ENCODE results near the gene ADAMTS10.
A peak's percentile ranks its signal among the peaks of the same experiment; 100 is the strongest.
"Not testable (repeated sequence)": the region's sequence is repeated elsewhere in the genome, so short reads cannot be mapped to it uniquely, and the experiment has no call there.

The ADAMTS10 gene

DNA sequence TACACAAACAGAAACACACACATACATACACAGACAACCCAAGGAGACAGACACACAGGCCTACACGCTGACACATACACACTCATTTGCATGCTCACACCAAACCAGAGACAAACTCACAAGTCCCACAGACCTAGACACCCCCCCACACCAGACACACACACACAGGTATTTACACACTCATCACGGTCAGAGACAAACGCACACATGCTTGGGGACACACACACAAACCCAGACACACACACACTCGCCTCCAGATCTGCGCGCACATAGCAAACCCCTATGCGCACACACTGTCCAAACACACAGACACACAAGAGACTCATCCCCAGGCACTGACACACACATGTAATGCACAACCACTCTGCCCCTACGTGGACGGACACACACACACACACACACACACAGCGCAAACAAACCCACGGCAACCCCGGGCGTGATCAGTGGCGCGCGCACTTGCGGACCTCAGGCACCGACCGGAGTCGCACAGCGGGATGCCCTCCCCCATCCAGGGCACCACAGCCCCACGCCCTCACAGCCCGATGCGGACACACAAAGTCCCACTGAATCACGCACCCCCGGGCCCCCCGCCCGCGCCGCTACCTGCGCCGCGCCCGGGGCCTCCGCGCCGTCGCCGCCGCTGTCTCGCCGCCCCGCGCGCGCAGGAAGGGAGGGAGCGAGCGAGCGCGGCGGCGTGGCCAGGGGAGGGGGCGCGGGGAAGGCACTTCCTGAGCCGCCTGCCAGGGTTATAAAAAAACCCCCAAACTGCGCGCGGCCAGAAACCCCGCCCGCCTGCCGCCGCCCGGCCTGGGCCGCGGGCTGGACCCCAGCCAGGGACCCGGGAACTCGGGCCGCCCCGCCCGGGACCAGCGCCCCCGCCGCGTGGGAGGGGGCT lies at the start of gene ADAMTS10:
ADAMTS10 (minus strand) TSS at position 675 of the 895 bp plus-strand sequence. CDS start 5,005 bp downstream, outside the sequence.
- no peak for DNase-seq

DNA sequence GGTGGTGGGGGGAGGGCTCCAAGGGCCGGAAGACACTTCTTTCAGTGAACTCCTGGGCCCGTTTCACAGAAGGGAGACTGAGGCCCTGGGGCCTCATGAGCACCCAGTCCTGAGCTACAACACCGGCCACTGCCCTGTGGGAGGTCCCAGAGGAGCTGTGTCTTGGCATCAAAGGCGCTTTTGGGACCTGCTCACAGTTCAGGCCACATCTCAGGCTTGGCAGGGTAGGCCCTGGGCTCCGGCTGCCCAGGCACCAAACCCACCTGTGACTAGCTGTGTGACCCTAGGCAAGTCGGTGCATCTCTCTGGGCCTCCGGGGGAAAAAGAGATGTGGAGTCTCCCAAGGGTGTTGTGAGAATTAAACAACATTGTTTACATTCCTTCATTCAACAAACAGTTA lies 49.4 kb upstream of the ADAMTS10 start:
- no peak for DNase-seq

- DNase-seq = no peak
Observed at GRCh38 chr19:8657869-8658268, 47.4 kb upstream of the ADAMTS10 start.

GRCh38 chr19:8655340-8655709 lies 44.8 kb upstream of the ADAMTS10 start:
- no peak for DNase-seq

- no peak for DNase-seq
Observed at GRCh38 chr19:8654591-8655339, 44.2 kb upstream of the ADAMTS10 start.

DNA sequence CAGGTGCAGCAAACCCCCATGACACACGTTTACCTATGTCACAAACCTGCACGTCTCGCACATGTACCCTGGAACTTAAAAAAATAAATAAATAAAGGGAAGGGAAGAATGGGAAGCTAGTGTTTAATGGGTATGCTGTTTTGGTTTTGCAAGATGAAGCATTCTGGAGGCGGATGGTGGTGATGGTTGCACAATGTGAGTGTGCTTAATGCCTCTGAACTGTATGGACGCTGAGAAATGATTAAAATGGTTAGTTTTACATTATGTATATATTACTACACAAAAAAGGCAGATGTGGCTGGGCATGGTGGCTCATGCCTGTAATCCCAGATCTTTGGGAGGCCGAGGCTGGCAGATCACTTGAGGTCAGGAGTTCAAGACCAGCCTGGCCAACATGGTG lies 37.7 kb upstream of the ADAMTS10 start:
- no peak for DNase-seq

DNA sequence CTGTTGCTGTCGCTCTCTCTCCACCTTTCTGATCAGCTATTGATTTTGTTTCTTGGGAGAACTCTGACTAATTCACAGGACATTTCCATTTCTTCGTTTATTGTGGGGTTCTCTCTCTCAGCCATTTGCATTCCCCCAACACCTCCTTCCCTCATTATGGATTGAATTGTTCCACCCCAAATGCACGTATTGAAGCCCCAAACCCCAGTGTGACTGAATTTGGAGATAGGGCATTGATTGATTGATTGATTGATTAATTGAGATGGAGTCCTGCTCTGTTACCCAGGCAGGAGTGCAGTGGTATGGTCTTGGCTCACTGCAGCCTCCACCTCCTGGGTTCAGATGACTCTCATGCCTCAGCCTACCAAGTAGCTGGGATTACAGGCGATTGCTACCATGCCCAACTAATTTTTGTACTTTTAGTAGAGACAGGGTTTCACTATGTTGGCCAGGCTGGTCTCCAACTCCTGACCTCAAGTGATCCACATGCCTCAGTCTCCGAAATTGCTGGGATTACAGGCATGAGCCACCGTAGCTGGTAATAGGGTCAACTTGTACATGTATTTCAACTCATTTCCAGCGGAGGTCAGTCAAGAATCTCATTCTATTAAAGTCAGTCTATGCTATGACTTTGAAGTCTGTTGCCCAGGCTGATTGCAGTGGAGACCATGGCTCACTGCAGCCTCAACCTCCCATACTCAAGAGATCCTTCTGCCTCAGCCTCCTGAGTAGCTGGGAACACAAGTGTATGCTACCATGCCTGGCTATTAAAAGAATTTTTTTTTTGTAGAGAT lies 33.5 kb upstream of the ADAMTS10 start:
- no peak for DNase-seq

DNA sequence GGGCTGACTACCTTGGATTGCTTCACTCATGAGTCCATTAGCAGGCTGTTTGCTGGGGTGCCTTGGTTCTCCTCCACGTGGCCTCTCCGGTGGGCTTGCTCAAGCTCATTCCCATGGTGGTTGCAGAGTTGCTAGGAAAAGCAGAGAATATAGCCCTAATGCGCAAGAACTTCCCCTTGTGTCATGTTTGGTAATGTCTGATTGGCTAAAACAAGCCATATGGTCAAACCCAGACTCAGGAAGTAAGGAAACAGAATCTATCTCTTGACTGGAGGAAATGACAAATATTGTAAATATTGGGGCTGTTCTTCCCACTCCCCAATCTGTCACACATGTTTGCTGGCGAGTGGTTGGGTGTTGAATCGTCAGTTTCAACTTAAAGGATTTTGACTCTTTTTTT lies 32.0 kb upstream of the ADAMTS10 start:
- no peak for DNase-seq

GRCh38 chr19:8641908-8642547 lies 31.5 kb upstream of the ADAMTS10 start:
- no peak for DNase-seq

GRCh38 chr19:8641221-8641907 lies 30.8 kb upstream of the ADAMTS10 start:
- DNase-seq = no peak

DNA sequence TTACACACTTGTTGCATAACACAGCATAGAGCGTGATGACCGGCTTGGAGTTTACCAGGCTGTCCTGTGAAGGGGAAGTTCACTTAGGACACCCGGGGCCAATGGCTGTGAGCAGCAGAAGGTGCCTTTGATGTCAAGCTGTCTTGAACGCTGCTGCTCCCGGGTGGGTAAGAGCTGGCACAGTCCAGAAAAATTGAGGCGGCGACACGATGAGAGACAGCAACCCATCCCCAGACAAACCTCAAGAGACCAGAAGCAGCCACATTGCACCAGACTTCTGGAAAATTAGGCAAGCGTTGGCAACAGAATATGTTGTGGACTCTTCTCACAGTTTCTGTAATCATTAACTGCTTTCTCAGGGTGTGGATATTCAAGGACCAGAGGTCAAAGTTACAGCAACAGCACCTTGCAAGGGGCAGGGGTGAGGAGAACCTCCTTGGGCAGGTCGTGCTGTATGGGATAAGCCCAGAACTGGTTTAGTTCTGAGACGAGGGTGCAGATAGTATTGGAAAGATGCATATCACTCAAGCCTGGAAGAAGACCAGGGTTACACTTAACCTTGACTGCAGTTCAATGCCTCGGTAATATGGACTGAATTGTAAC lies 30.0 kb upstream of the ADAMTS10 start:
- no peak for DNase-seq

DNA sequence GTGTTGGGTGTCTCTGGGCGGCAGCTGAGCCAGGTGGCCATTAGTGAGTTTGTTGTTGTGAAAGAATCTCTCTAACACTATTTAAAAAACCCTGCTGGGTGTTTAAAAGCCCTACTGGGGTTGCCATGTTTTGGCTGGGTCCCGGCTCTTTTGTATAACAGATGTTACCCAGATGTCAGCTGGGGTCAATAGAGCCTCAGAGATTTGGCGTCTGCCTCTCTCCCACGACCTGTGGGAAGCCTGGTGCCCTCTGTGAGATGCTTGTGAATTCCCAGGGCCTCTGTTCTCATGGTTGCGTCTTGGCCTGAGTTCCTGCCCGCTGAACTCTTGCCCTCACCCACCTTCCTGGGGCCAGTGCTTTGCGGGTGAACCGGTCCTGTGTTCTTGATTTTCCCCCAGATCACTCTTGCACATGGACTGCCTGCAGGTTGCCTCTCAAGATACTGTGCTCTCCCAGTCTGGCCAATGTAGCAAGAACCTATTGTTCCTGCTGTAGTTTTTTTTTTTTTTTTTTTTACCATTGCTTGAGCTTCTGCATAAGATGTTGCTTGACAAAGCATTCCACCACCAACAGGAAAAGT lies 29.4 kb upstream of the ADAMTS10 start:
- no peak for DNase-seq

- no peak for DNase-seq
Observed at GRCh38 chr19:8638078-8638619, 27.6 kb upstream of the ADAMTS10 start.

DNA sequence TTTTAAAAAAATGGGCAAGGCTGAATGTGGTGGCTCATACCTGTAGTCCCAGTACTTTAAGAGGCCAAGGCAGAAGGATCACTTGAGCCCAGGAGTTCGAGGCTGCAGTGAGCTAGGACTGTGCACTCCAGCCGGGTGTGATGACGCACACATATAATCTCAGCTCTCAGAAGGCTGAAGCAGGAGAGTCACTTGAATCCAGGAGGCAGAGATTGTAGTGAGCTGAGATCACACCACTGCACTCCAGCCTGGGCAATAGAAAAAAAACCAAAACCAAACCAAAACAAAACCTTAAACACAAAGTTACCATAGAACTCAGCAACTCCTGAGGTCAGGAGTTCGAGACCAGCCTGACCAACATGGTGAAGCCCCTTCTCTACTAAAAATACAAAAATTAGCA lies 26.6 kb upstream of the ADAMTS10 start:
- DNase-seq = not testable (repeated sequence)

- DNase-seq = no peak
Observed at GRCh38 chr19:8635422-8635821, 24.9 kb upstream of the ADAMTS10 start.

DNA sequence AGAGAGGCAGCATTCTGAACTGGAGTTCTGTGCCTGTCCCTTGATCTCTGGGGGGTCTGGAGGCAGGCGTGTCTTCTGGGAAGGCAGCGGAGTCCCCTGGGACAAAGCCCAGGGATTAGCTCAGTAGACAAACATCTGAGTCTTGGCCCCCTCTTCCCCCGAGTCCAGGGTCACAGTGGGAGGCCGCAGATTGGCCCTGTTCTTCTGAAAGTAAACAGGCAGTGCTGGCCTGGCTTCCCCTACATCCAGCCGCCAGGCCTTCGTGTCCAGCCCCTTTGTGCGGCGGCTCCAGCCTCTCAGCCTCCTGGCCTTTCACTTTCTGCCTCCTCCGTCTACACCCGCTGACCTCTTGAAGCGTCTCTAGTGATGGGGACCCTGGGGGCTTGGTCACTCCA lies 20.9 kb upstream of the ADAMTS10 start:
- DNase-seq = peak; percentile 35

DNA sequence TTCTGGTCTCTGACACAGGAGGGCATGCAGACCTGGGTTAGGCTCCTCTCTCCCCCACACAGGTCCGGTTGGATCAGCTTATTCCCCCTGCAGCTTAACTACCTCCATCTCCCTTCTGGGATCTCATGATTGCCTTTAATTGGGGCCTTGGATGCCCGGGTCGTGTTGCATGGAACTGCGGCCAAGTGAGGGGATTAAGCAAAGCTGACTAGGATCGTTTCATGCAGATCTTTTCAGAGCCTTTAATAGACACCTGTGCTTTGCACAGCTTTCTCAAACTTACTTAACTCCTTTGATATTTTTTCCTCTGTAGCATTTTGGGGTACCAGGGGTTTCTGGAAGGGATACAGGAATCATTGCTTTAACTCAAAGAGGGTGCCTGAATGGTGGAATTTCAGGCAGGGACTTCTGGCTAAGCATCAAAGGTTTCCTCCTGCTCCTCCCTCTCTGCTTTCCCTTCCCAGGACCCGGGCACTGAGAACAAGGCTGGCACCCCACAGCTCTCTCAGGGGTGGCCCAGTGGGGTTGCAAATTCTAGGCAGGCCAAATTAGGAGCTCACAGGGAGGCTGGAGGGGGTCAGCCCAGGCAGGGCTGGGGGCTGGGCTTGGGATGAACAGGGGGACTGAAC lies 20.4 kb upstream of the ADAMTS10 start:
- DNase-seq = no peak

- DNase-seq = no peak
Observed at GRCh38 chr19:8629996-8630683, 19.6 kb upstream of the ADAMTS10 start, which contains the start of gene NFILZ. TSS of gene NFILZ (plus strand) at chr19:8630633. CDS start at chr19:8676766, 46,133 bp downstream.

- DNase-seq = no peak
Observed at GRCh38 chr19:8629184-8629583, 18.7 kb upstream of the ADAMTS10 start.

- no peak for DNase-seq
Observed at GRCh38 chr19:8626842-8627241, 16.3 kb upstream of the ADAMTS10 start.

Measured in midbrain (tissue), 1 donor.